Activated T-cell treated with anti-CD3 and anti-CD28 coated beads, Interleukin-2, amount 50 U/mL, for 4 hours (primary cell): ENCODE measurements around the gene KLRD1. TPM values are rescaled to one million over a fixed set of nuclear protein-coding genes. Genes with fewer than 3 reads are reported as not detected.
"Not testable (repeated sequence)": the region's sequence is repeated elsewhere in the genome, so short reads cannot be mapped to it uniquely, and the experiment has no call there.

ENCODE experiments used
- ATAC-seq, 2 donors: fragments of 200-7000 bp; cut with Tn5 transposase; one replicate each; pipeline ENCODE4 v1.10.0; 2021
- DNase-seq: peaks from one replicate; pipeline ENCODE4 v3.0.0-alpha.2; 2020
- H3K27me3 Mint-ChIP-seq: one replicate; pipeline ENCODE4 v1.8.0; 2021; ENCODE audit warnings: low read depth, mixed read lengths
- H3K36me3 Mint-ChIP-seq: one replicate; pipeline ENCODE4 v1.8.0; 2022; ENCODE audit warnings: mixed read lengths; ENCODE audit not compliant: insufficient read depth
- H3K4me1 Mint-ChIP-seq: one replicate; pipeline ENCODE4 v1.8.0; 2021; ENCODE audit warnings: low read depth, mixed read lengths
- H3K4me3 Mint-ChIP-seq: one replicate; pipeline ENCODE4 v1.8.0; 2021; ENCODE audit warnings: mild to moderate bottlenecking, moderate library complexity, mixed read lengths
- H3K9me3 Mint-ChIP-seq: one replicate; pipeline ENCODE4 v1.8.0; 2021; ENCODE audit warnings: mixed read lengths
- total RNA-seq, 3 donors: library from RNA; stranded (reverse); gene quantifications; one replicate each; pipeline ENCODE4 v1.2.1, GENCODE V29; 2021

KLRD1 gene
- total RNA-seq, 3 donors from 2014 or later = 6.9 to 17.7 (median 7.2) TPM

GRCh38 chr12:10369557-10370415, 62.1 kb downstream of the KLRD1 start:
- H3K27me3 Mint-ChIP-seq = no peaks in the 10 kb centered on the region
- H3K4me1 Mint-ChIP-seq = peaks cover 33% of the 10 kb centered on the region
- DNase-seq (no peak), ATAC-seq (no peak)
- H3K36me3 Mint-ChIP-seq = peaks cover 7% of the 10 kb centered on the region
- peak overlapping the region; percentile 17 for H3K4me3 Mint-ChIP-seq
- H3K9me3 Mint-ChIP-seq = peaks cover 5% of the 10 kb centered on the region

GRCh38 chr12:10371893-10372535, 64.3 kb downstream of the KLRD1 start:
- peaks cover 11% of the 10 kb centered on the region for H3K36me3 Mint-ChIP-seq
- not testable (repeated sequence) for DNase-seq, H3K4me3 Mint-ChIP-seq, ATAC-seq, H3K9me3 Mint-ChIP-seq, H3K27me3 Mint-ChIP-seq
- H3K4me1 Mint-ChIP-seq = peaks cover 38% of the 10 kb centered on the region

GRCh38 chr12:10372559-10372958, 64.9 kb downstream of the KLRD1 start:
- peaks cover 5% of the 10 kb centered on the region for H3K9me3 Mint-ChIP-seq
- peak in 1 of 2 donors; percentile 19 for ATAC-seq
- DNase-seq = no peak
- peaks cover 38% of the 10 kb centered on the region for H3K4me1 Mint-ChIP-seq
- H3K4me3 Mint-ChIP-seq = no peak overlapping the region
- peaks cover 11% of the 10 kb centered on the region for H3K36me3 Mint-ChIP-seq
- H3K27me3 Mint-ChIP-seq = no peaks in the 10 kb centered on the region

- no peak for DNase-seq
- no peak overlapping the region for H3K4me3 Mint-ChIP-seq
- no peaks in the 10 kb centered on the region for H3K27me3 Mint-ChIP-seq
- H3K9me3 Mint-ChIP-seq = no peaks in the 10 kb centered on the region
- H3K36me3 Mint-ChIP-seq = peaks cover 4% of the 10 kb centered on the region
- ATAC-seq = no peak
- peaks cover 34% of the 10 kb centered on the region for H3K4me1 Mint-ChIP-seq
Measured at GRCh38 chr12:10374624-10375018, 67.0 kb downstream of the KLRD1 start.

- H3K4me1 Mint-ChIP-seq = peaks cover 21% of the 10 kb centered on the region
- not testable (repeated sequence) for H3K4me3 Mint-ChIP-seq, H3K27me3 Mint-ChIP-seq, H3K9me3 Mint-ChIP-seq, H3K36me3 Mint-ChIP-seq, DNase-seq
- ATAC-seq = peak; percentile 83 to 85
Measured at GRCh38 chr12:10378737-10379136, 71.1 kb downstream of the KLRD1 start.

Other genes starting within 250 kb of the KLRD1 start
- not detected for gene CLEC1A, start 208.9 kb upstream of the KLRD1 start, total RNA-seq
- under 1 TPM in 2 of 3 donors, not detected in 1; 0.16 to 0.69 TPM for gene CLEC7A, start 177.7 kb upstream of the KLRD1 start, total RNA-seq
- not detected for gene OLR1, start 135.7 kb upstream of the KLRD1 start, total RNA-seq
- not detected for gene TMEM52B, start 128.8 kb upstream of the KLRD1 start, total RNA-seq
- 10 to 100 TPM in 1 of 3 donors, 1 to 10 TPM in 2; 6.3 to 10.4 (median 9.3) TPM for gene GABARAPL1, start 95.0 kb upstream of the KLRD1 start, total RNA-seq
- 10 to 100 TPM; 19.4 to 57.0 (median 55.4) TPM for gene KLRK1, start 82.2 kb downstream of the KLRD1 start, total RNA-seq
- gene KLRC4, start 101.9 kb downstream of the KLRD1 start, total RNA-seq = 1 to 10 TPM in 1 of 3 donors, under 1 TPM in 2; 0.78 to 1.1 (median 0.95) TPM
- gene KLRC3, start 112.7 kb downstream of the KLRD1 start, total RNA-seq = under 1 TPM in 2 of 3 donors, not detected in 1; 0.46 to 0.47 TPM
- under 1 TPM; 0.47 to 0.94 (median 0.71) TPM for gene KLRC2, start 128.1 kb downstream of the KLRD1 start, total RNA-seq
- gene KLRC1, start 145.5 kb downstream of the KLRD1 start, total RNA-seq = 1 to 10 TPM in 2 of 3 donors, under 1 TPM in 1; 0.86 to 5.0 (median 1.5) TPM
- 1 to 10 TPM in 2 of 3 donors, under 1 TPM in 1; 0.68 to 6.7 (median 1.2) TPM for gene EIF2S3B, start 198.0 kb downstream of the KLRD1 start, total RNA-seq